SK-N-SH (cell line): ENCODE measurements around the gene SAMD15. TPM values are rescaled to one million over a fixed set of nuclear protein-coding genes. Genes with fewer than 3 reads are reported as not detected.

Experiments used
- CTCF ChIA-PET: fragments of 300-600, 350-600 bp; formaldehyde crosslinking; extraction: SDS; loops from one replicate; lab custom pipeline; 2021; lab: Yijun Ruan, JAX
- POLR2A ChIA-PET: fragments of 350-600 bp; sonication (Branson Sonifier 250); formaldehyde crosslinking; extraction: SDS; loops from one replicate; lab custom pipeline; 2020; ENCODE audit warnings: antibody characterized with exemption, inconsistent platforms; lab: Yijun Ruan, JAX
- DNase-seq: peaks from one replicate; pipeline ENCODE4 v3.0.0; 2012
- H2AFZ ChIP-seq: fragments of 200-600 bp; sonication (generic); 2 replicates; pipeline ENCODE4 v1.8.1; 2016; ENCODE audit warnings: antibody characterized with exemption, mild to moderate bottlenecking, low read depth
- H3F3A ChIP-seq: fragments of 200-600 bp; sonication (generic); replicated peaks from 2 replicates; pipeline ENCODE3; 2016; ENCODE audit warnings: antibody characterized with exemption, mild to moderate bottlenecking; ENCODE audit not compliant: insufficient read depth
- H3K27ac ChIP-seq, 2 experiments: fragments of 200-500 bp in 1 of 2; fragments of 200-600 bp in 1 of 2; sonication (Bioruptor generic) in 1 of 2; sonication (generic), shearing (Covaris generic) in 1 of 2; 2 replicates each; pipeline versions ENCODE4 v1.5.1 to v1.6.1; 2014 to 2016; ENCODE audit warnings: low read depth in 2 of 2, inconsistent platforms in 1 of 2, low read length in 1 of 2, mild to moderate bottlenecking in 1 of 2, mixed read lengths in 1 of 2
- H3K27me3 ChIP-seq: fragments of 200-600 bp; sonication (generic), shearing (Covaris generic); 2 replicates; pipeline ENCODE4 v1.6.1; 2016; ENCODE audit warnings: mixed run types; ENCODE audit not compliant: insufficient read depth
- H3K36me3 ChIP-seq, 2 experiments: fragments of 200-500 bp in 1 of 2; fragments of 200-600 bp in 1 of 2; sonication (Bioruptor generic) in 1 of 2; sonication (generic) in 1 of 2; replicated peaks in 1 of 2; 2 replicates each; pipeline versions ENCODE3 to v1.5.1; 2014 to 2016; ENCODE audit warnings: low read length in 1 of 2, mild to moderate bottlenecking in 1 of 2; ENCODE audit not compliant: insufficient read depth in 2 of 2, control insufficient read depth in 1 of 2
- H3K4me1 ChIP-seq, 2 experiments: fragments of 200-500 bp in 1 of 2; fragments of 200-600 bp in 1 of 2; sonication (Bioruptor generic) in 1 of 2; sonication (generic), shearing (Covaris generic) in 1 of 2; 2 replicates each; pipeline versions ENCODE4 v1.5.1 to v1.6.1; 2014 to 2016; ENCODE audit warnings: low read depth in 1 of 2, low read length in 1 of 2, mixed run types in 1 of 2; ENCODE audit not compliant: insufficient read depth in 2 of 2, control insufficient read depth in 1 of 2
- H3K4me2 ChIP-seq: fragments of 200-600 bp; sonication (generic), shearing (Covaris generic); 2 replicates; pipeline ENCODE4 v1.6.1; 2017; ENCODE audit warnings: mixed run types
- H3K4me3 ChIP-seq, 2 experiments: fragments of 200-500 bp in 1 of 2; fragments of 200-600 bp in 1 of 2; sonication (Bioruptor generic) in 1 of 2; sonication (generic), shearing (Covaris generic) in 1 of 2; 2 replicates each; pipeline versions ENCODE4 v1.5.1 to v1.8.1; 2014 to 2016; ENCODE audit warnings: low read depth in 2 of 2, inconsistent platforms in 1 of 2, low read length in 1 of 2, mild to moderate bottlenecking in 1 of 2, mixed read lengths in 1 of 2, moderate library complexity in 1 of 2
- H3K79me2 ChIP-seq: fragments of 200-600 bp; sonication (generic); 2 replicates; pipeline ENCODE4 v1.8.1; 2017; ENCODE audit warnings: mild to moderate bottlenecking; ENCODE audit not compliant: insufficient read depth
- H3K9ac ChIP-seq: fragments of 200-600 bp; sonication (generic); 2 replicates; pipeline ENCODE4 v1.6.1; 2017; ENCODE audit warnings: mixed run types
- H3K9me2 ChIP-seq: fragments of 200-600 bp; sonication (generic); 2 replicates; pipeline ENCODE4 v1.6.1; 2017; ENCODE audit warnings: mixed run types
- H3K9me3 ChIP-seq: fragments of 200-600 bp; sonication (generic); 2 replicates; pipeline ENCODE4 v1.6.1; 2017; ENCODE audit warnings: mixed run types, mild to moderate bottlenecking, moderate library complexity
- H4K20me1 ChIP-seq: fragments of 200-600 bp; sonication (generic); 2 replicates; pipeline ENCODE4 v1.6.1; 2017; ENCODE audit warnings: mild to moderate bottlenecking, mixed run types; ENCODE audit not compliant: insufficient read depth
- CTCF ChIP-seq: fragments of 200-600 bp; sonication (generic); IDR thresholded peaks from 2 replicates; pipeline ENCODE4 v1.6.1; 2017; ENCODE audit warnings: antibody characterized with exemption, mild to moderate bottlenecking, moderate library complexity
- EP300 ChIP-seq, 2 experiments: IDR thresholded peaks; 2 replicates each; pipeline versions ENCODE4 v1.4.0 to v1.6.1; 2012; ENCODE audit warnings: borderline replicate concordance in 1 of 2, low read depth in 1 of 2, low read length in 1 of 2
- EZH2phosphoT487 ChIP-seq: fragments of 200-600 bp; sonication (generic); IDR thresholded peaks from 2 replicates; pipeline ENCODE4 v1.6.1; 2017; ENCODE audit warnings: low read depth, mixed run types, mild to moderate bottlenecking, antibody characterized with exemption, moderate library complexity, borderline replicate concordance
- GABPA ChIP-seq: IDR thresholded peaks from 2 replicates; pipeline ENCODE4 v1.4.0; 2012; ENCODE audit warnings: low read depth, mild to moderate bottlenecking
- PBX3 ChIP-seq: IDR thresholded peaks from 2 replicates; pipeline ENCODE4; 2012
- POLR2AphosphoS5 ChIP-seq: IDR thresholded peaks from 2 replicates; pipeline ENCODE4 v1.6.1; 2012; ENCODE audit warnings: low read depth, low read length
- RAD21 ChIP-seq: IDR thresholded peaks from 2 replicates; pipeline ENCODE4 v1.6.1; 2012; ENCODE audit warnings: mild to moderate bottlenecking, low read length
- RCOR1 ChIP-seq: fragments of 150-350 bp; IDR thresholded peaks from 2 replicates; pipeline ENCODE4 v1.6.1; 2017; ENCODE audit warnings: antibody characterized with exemption, low read length
- TAF1 ChIP-seq: IDR thresholded peaks from 2 replicates; pipeline ENCODE4 v1.6.1; 2012; ENCODE audit warnings: low read depth, mild to moderate bottlenecking, low read length, moderate library complexity, borderline replicate concordance
- TCF12 ChIP-seq: IDR thresholded peaks from 2 replicates; pipeline ENCODE4 v1.4.0; 2012
- USF2 ChIP-seq: fragments of 150-350 bp; IDR thresholded peaks from 2 replicates; pipeline ENCODE4 v1.6.1; 2017; ENCODE audit warnings: antibody characterized with exemption, low read length, low read depth, borderline replicate concordance
- YY1 ChIP-seq: IDR thresholded peaks from 2 replicates; pipeline ENCODE4 v1.4.0; 2012; ENCODE audit warnings: low read depth, mild to moderate bottlenecking
- ZBTB33 ChIP-seq: IDR thresholded peaks from 2 replicates; pipeline ENCODE4 v1.4.0; 2012; ENCODE audit warnings: low read depth, borderline replicate concordance
- WGBS: methylation state at CpG from one replicate; pipeline ENCODE4 v1.1.6; 2017; ENCODE audit warnings: low lambda C conversion rate; 5-methylcytosine and 5-hydroxymethylcytosine counted together
- polyA plus RNA-seq, 3 experiments: library from polyadenylated mRNA; depleted of rRNA; stranded (reverse); fragments of >200 nt; gene quantifications; 2 replicates each; pipeline ENCODE4 v1.2.3, GENCODE V29; 2012

Gene SAMD15
- polyA plus RNA-seq, 1 of the 3 experiments (the other 2 are of a cell fraction) = 1.7 TPM

- Histone ChIP-seq H3K4me3 (no peak overlapping the region), H3K9ac (no peak overlapping the region), H3K4me1 (0 out of 4 replicates have a peak, but pooled peaks cover 0 to 5% of the 10 kb centered on the region in 2 experiments), H3K79me2 (no peaks in the 10 kb centered on the region), H4K20me1 (no peaks in the 10 kb centered on the region), H3K9me2 (no peaks in the 10 kb centered on the region), H2AFZ (no peak overlapping the region), H3K27me3 (no peaks in the 10 kb centered on the region)
- no peak for TF ChIP-seq YY1
- no peak for TF ChIP-seq TCF12
- no peak for TF ChIP-seq CTCF
- TF ChIP-seq RCOR1 = no peak
- no peak for TF ChIP-seq RAD21
- TF ChIP-seq ZBTB33 = no peak
- TF ChIP-seq TAF1 = no peak
- no peak for TF ChIP-seq GABPA
- TF ChIP-seq PBX3 = no peak
- TF ChIP-seq EP300 (IDR thresholded peaks at IDR 0.05; ENCODE audit: borderline replicate concordance in 1 of 2, low read depth in 1 of 2, low read length in 1 of 2) = no peak
- TF ChIP-seq EZH2phosphoT487 = no peak
- no peak for TF ChIP-seq USF2
- no peak for TF ChIP-seq POLR2AphosphoS5
- TF ChIP-seq, all 33 proteins: peak for 0
- no peak for DNase-seq
- ChIA-PET CTCF (interaction anchor here (0.6 to 1.4 kb wide), 3 partner anchors 17 to 199 kb away, joined by 3 read pairs; partner anchors contain the start of genes GSTZ1 and POMT2), POLR2A (no interaction called here)
- Histone ChIP-seq H3K4me2 (no peak overlapping the region), H3K36me3 (peaks cover 4 to 40% of the 10 kb centered on the region in 2 experiments), H3K27ac (no peak overlapping the region), H3K9me3 (no peaks in the 10 kb centered on the region), H3F3A (no peaks in the 10 kb centered on the region)
- WGBS = 100% methylated on average over 2 of the region's 2 CpGs
Observed at GRCh38 chr14:77338302-77338701, 38.9 kb upstream of the SAMD15 start.
